ENCODE results near the gene SAMD14. TPM values are rescaled to one million over a fixed set of nuclear protein-coding genes. Genes with fewer than 3 reads are reported as not detected.
A peak's percentile ranks its signal among the peaks of the same experiment; 100 is the strongest.

The SAMD14 gene
- total RNA-seq, 1 donor from 2014 or later = 82.0 TPM

DNA sequence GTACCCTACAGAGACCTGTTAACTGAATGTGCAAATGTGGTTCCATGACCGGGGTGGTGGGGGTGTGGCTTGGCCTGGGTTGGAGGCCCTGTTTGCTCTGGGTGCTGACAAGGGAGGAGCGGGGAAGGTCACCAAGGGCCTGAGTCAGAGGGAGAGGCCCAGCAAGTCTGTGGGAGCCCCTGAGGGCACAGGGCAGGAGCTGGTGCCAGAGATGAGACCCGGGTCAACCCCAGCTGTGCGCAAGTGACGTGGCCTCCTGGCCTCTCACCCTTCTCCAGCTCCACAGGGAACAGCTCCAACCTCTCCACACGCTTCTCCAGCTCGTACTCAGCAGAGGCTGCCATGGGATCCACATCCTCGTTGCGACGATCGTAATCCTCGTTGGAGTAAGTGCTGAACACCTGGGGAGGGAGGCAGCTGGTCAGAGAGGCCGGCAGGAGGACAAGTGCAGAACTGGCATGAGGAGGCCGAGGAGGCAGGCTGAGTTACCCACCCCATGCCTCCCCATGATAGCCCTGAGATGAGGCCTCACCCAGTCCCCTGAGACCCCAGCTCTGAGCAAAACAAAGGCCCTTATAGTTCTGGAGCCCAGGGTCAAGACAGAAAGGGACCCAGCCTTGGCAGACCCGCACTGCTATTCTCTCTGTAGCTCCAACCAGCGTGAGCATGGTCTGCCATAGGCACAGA is 15.0 kb upstream of the SAMD14 start:
- no peaks in the 10 kb centered on the region for H3K9me3 Mint-ChIP-seq (ENCODE audit: unreplicated experiment)
- TF ChIP-seq, protein P1, sequence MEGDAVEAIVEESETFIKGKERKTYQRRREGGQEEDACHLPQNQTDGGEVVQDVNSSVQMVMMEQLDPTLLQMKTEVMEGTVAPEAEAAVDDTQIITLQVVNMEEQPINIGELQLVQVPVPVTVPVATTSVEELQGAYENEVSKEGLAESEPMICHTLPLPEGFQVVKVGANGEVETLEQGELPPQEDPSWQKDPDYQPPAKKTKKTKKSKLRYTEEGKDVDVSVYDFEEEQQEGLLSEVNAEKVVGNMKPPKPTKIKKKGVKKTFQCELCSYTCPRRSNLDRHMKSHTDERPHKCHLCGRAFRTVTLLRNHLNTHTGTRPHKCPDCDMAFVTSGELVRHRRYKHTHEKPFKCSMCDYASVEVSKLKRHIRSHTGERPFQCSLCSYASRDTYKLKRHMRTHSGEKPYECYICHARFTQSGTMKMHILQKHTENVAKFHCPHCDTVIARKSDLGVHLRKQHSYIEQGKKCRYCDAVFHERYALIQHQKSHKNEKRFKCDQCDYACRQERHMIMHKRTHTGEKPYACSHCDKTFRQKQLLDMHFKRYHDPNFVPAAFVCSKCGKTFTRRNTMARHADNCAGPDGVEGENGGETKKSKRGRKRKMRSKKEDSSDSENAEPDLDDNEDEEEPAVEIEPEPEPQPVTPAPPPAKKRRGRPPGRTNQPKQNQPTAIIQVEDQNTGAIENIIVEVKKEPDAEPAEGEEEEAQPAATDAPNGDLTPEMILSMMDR (IDR thresholded peaks at IDR 0.05; ENCODE audit: unreplicated experiment) = no peak
- H3K4me3 Mint-ChIP-seq (ENCODE audit: unreplicated experiment) = peak overlapping the region; percentile 84
- no peak for DNase-seq (ENCODE audit: low spot score)
- H3K36me3 Mint-ChIP-seq (ENCODE audit: low read depth, unreplicated experiment) = peaks cover 45% of the 10 kb centered on the region
- peaks cover 26% of the 10 kb centered on the region for H3K27me3 Mint-ChIP-seq (ENCODE audit: unreplicated experiment)
- H3K4me1 Mint-ChIP-seq (ENCODE audit: unreplicated experiment) = peaks cover 79% of the 10 kb centered on the region
- H3K27ac Mint-ChIP-seq (ENCODE audit: unreplicated experiment) = no peak overlapping the region

DNA sequence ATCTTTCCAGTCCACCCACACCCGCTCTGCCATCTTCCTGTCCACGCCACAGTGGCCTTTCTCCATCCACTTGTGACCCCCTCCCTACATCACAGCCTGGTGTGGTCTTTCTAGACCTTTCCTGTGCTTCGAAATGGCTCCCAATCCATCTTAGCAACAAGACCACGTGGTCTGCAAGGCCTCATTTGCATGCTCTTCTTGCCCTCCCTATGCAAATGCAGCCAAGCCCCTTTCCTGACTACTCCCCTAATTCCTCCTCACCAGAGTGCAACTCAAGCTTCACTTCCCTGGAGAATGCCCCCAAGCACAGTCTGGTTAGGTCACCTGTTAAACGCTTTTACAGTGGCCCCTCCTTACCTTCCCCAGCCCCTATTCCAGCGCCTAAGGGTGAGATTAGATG is 14.4 kb upstream of the SAMD14 start:
- Mint-ChIP-seq H3K4me1 (ENCODE audit: unreplicated experiment) (peaks cover 85% of the 10 kb centered on the region), H3K9me3 (ENCODE audit: unreplicated experiment) (no peaks in the 10 kb centered on the region), H3K36me3 (ENCODE audit: low read depth, unreplicated experiment) (peaks cover 51% of the 10 kb centered on the region), H3K27ac (ENCODE audit: unreplicated experiment) (peak overlapping the region; percentile 54), H3K4me3 (ENCODE audit: unreplicated experiment) (peak overlapping the region; percentile 84), H3K27me3 (ENCODE audit: unreplicated experiment) (peaks cover 27% of the 10 kb centered on the region)
- DNase-seq (ENCODE audit: low spot score) = no peak
- TF ChIP-seq, protein P1 (IDR thresholded peaks at IDR 0.05; ENCODE audit: unreplicated experiment) = no peak

DNA sequence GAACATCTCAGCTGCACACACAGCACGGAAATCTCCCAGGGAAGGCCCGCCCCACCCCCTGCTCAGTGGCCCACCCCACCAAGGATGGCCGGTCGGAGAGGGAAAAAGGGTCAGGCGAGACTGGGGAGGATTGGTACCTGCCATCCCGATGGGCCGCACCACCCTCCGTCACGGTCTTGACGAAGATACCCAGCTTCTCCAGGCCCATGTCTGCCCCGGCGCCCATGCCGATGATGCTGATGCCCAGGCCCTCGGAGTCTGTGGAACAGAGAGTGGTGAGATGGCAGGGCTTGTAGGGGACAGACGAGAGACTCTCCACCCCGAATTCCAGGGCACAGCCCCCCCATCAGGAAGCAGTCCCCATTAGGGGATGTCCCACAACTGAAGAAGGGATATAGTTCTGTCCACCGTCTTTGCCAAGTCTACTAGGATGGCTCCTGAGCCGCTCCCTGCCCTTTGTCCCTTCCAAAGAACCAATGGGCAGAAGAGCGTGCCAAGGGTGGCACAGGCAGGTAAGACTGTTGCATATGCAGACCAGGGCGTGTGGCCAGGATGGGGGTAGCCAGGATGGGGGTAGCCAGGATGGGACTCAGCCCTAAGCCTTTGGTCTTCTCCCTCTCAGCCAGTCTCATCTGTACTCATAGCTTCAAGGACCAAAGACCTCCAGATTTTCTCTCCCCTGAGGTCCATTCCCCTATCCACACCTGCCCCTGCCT is 13.7 kb upstream of the SAMD14 start:
- Mint-ChIP-seq H3K4me1 (ENCODE audit: unreplicated experiment) (peaks cover 86% of the 10 kb centered on the region), H3K27ac (ENCODE audit: unreplicated experiment) (peak overlapping the region; percentile 54), H3K9me3 (ENCODE audit: unreplicated experiment) (no peaks in the 10 kb centered on the region), H3K4me3 (ENCODE audit: unreplicated experiment) (peak overlapping the region; percentile 84), H3K27me3 (ENCODE audit: unreplicated experiment) (peaks cover 29% of the 10 kb centered on the region), H3K36me3 (ENCODE audit: low read depth, unreplicated experiment) (peaks cover 57% of the 10 kb centered on the region)
- TF ChIP-seq, protein P1 (IDR thresholded peaks at IDR 0.05; ENCODE audit: unreplicated experiment) = no peak
- DNase-seq (ENCODE audit: low spot score) = no peak

DNA sequence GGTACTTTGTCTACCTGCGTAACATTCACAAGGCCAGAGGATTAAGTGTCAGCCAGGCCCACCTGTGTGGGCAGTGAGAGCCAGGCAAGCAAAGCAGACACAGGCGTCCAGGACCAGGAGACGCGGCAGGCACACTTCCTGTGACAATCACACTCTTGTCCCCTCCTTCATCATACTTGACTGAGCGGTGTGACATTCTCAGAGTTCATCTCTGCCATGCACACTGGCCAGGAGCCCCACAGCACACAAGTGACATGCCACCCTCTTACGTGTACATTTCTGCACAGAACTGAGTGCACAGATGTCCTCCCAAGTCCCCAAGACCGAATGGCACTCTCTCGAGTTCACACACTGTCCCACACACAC is 11.8 kb upstream of the SAMD14 start:
- Mint-ChIP-seq H3K4me3 (ENCODE audit: unreplicated experiment) (peak overlapping the region; percentile 65), H3K4me1 (ENCODE audit: unreplicated experiment) (peaks cover 71% of the 10 kb centered on the region), H3K9me3 (ENCODE audit: unreplicated experiment) (no peaks in the 10 kb centered on the region), H3K36me3 (ENCODE audit: low read depth, unreplicated experiment) (peaks cover 72% of the 10 kb centered on the region), H3K27me3 (ENCODE audit: unreplicated experiment) (peaks cover 29% of the 10 kb centered on the region), H3K27ac (ENCODE audit: unreplicated experiment) (peak overlapping the region; percentile 45)
- DNase-seq (ENCODE audit: low spot score) = no peak
- TF ChIP-seq, protein P1 (IDR thresholded peaks at IDR 0.05; ENCODE audit: unreplicated experiment) = no peak

Measured in endothelial cell (in vitro differentiated cells).